ENCODE data around the gene USP49. TPM values are rescaled to one million over a fixed set of nuclear protein-coding genes. Genes with fewer than 3 reads are reported as not detected.

USP49 gene
- total and polyA plus RNA-seq, 2 of the 13 experiments (the other 11 are each of a cell fraction or from before 2014, with no cell fraction given): 2.9 to 4.3 TPM

DNA sequence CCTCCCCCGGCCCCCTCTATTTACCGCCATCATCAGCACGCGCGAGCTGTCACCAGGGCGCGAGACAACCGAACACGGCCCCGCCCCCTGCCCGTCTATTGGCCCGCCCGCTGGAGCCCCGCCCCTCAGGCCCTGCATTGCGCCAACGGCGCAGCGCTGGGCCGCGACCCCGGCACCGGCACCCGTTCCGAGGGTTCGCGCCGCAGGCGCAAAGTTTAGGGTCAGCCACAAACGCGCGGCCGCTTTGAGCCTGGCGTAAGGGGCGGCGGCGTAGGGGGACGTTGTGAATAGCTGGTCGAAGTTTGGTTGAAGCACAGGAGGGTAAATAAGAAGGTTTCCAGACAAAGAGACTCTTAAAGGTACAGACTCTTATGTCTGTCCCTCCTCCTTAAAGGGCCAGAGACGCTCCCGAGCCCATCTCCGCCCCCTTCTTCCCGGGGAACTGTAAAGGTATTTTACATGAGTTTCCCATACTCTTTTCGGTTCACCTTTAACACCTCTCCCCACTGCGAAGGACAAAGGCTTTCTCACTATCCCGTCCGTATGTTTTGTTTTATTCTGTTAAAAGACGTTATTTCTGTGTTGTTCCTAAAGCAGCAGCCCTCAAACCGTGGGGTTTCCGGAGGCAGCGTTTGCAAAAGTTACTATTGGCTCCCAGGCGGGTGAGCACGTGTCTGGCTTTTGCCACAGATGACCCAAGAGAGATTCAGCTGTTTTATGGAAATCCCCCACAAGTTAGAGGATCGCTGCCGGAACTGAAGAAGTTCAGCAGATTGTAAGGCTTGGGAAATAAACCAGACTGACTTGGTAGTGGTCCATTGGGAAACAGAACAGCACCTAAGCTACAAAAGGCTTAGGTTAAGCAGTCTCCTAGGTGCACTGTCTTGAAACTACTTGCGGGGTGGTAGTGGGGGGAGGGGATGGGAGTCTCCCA, at the start of gene USP49 (continued):
- TF ChIP-seq ZNF337 (CRISPR knock-in tag; IDR thresholded peaks at IDR 0.05; ENCODE audit: borderline replicate concordance, low read depth): 0 out of 2 replicates have a peak, but pooled peaks have one; percentile 59
- no peak for TF ChIP-seq HHEX (CRISPR knock-in tag; IDR thresholded peaks at IDR 0.05)
- no peak for TF ChIP-seq CBX1 (IDR thresholded peaks at IDR 0.05; ENCODE audit: low read depth)
- no peak for TF ChIP-seq IKZF4 (CRISPR knock-in tag; IDR thresholded peaks at IDR 0.05; ENCODE audit: borderline replicate concordance, low read depth, not compliant biosample characterization)
- TF ChIP-seq ZNF720 (CRISPR knock-in tag; IDR thresholded peaks at IDR 0.05): no peak
- TF ChIP-seq, protein P1, sequence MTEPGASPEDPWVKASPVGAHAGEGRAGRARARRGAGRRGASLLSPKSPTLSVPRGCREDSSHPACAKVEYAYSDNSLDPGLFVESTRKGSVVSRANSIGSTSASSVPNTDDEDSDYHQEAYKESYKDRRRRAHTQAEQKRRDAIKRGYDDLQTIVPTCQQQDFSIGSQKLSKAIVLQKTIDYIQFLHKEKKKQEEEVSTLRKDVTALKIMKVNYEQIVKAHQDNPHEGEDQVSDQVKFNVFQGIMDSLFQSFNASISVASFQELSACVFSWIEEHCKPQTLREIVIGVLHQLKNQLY (CRISPR knock-in tag; IDR thresholded peaks at IDR 0.05): no peak
- TF ChIP-seq, protein P2, sequence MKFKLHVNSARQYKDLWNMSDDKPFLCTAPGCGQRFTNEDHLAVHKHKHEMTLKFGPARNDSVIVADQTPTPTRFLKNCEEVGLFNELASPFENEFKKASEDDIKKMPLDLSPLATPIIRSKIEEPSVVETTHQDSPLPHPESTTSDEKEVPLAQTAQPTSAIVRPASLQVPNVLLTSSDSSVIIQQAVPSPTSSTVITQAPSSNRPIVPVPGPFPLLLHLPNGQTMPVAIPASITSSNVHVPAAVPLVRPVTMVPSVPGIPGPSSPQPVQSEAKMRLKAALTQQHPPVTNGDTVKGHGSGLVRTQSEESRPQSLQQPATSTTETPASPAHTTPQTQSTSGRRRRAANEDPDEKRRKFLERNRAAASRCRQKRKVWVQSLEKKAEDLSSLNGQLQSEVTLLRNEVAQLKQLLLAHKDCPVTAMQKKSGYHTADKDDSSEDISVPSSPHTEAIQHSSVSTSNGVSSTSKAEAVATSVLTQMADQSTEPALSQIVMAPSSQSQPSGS (CRISPR knock-in tag; IDR thresholded peaks at IDR 0.05): no peak
- TF ChIP-seq SRSF1 (optimal IDR thresholded peaks at IDR 0.05; ENCODE audit: low read depth, low read length): no peak
- peak; percentile 44; the same call in 1 of the 2 replicates for TF ChIP-seq GATAD1 (CRISPR knock-in tag; IDR thresholded peaks at IDR 0.05)
- TF ChIP-seq ZNF660 (CRISPR knock-in tag; IDR thresholded peaks at IDR 0.05; ENCODE audit: borderline replicate concordance, low read depth): no peak
- TF ChIP-seq KAT2B (IDR thresholded peaks at IDR 0.05; ENCODE audit: borderline replicate concordance, low read depth, low read length): no peak
- TF ChIP-seq PHF5A (CRISPR knock-in tag; IDR thresholded peaks at IDR 0.05; ENCODE audit: low read depth, unreplicated experiment): no peak
- TF ChIP-seq, protein P3, sequence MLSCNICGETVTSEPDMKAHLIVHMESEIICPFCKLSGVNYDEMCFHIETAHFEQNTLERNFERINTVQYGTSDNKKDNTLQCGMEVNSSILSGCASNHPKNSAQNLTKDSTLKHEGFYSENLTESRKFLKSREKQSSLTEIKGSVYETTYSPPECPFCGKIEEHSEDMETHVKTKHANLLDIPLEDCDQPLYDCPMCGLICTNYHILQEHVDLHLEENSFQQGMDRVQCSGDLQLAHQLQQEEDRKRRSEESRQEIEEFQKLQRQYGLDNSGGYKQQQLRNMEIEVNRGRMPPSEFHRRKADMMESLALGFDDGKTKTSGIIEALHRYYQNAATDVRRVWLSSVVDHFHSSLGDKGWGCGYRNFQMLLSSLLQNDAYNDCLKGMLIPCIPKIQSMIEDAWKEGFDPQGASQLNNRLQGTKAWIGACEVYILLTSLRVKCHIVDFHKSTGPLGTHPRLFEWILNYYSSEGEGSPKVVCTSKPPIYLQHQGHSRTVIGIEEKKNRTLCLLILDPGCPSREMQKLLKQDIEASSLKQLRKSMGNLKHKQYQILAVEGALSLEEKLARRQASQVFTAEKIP (CRISPR knock-in tag; IDR thresholded peaks at IDR 0.05; ENCODE audit: borderline replicate concordance): no peak
- no peak for TF ChIP-seq ZNF777 (CRISPR knock-in tag; IDR thresholded peaks at IDR 0.05)
- TF ChIP-seq NR3C1 (CRISPR knock-in tag; IDR thresholded peaks at IDR 0.05): no peak
- TF ChIP-seq, protein P4, sequence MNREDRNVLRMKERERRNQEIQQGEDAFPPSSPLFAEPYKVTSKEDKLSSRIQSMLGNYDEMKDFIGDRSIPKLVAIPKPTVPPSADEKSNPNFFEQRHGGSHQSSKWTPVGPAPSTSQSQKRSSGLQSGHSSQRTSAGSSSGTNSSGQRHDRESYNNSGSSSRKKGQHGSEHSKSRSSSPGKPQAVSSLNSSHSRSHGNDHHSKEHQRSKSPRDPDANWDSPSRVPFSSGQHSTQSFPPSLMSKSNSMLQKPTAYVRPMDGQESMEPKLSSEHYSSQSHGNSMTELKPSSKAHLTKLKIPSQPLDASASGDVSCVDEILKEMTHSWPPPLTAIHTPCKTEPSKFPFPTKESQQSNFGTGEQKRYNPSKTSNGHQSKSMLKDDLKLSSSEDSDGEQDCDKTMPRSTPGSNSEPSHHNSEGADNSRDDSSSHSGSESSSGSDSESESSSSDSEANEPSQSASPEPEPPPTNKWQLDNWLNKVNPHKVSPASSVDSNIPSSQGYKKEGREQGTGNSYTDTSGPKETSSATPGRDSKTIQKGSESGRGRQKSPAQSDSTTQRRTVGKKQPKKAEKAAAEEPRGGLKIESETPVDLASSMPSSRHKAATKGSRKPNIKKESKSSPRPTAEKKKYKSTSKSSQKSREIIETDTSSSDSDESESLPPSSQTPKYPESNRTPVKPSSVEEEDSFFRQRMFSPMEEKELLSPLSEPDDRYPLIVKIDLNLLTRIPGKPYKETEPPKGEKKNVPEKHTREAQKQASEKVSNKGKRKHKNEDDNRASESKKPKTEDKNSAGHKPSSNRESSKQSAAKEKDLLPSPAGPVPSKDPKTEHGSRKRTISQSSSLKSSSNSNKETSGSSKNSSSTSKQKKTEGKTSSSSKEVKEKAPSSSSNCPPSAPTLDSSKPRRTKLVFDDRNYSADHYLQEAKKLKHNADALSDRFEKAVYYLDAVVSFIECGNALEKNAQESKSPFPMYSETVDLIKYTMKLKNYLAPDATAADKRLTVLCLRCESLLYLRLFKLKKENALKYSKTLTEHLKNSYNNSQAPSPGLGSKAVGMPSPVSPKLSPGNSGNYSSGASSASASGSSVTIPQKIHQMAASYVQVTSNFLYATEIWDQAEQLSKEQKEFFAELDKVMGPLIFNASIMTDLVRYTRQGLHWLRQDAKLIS (CRISPR knock-in tag; IDR thresholded peaks at IDR 0.05): no peak
- TF ChIP-seq ARHGAP35 (CRISPR knock-in tag; IDR thresholded peaks at IDR 0.05; ENCODE audit: borderline replicate concordance): no peak
- TF ChIP-seq, protein P5, sequence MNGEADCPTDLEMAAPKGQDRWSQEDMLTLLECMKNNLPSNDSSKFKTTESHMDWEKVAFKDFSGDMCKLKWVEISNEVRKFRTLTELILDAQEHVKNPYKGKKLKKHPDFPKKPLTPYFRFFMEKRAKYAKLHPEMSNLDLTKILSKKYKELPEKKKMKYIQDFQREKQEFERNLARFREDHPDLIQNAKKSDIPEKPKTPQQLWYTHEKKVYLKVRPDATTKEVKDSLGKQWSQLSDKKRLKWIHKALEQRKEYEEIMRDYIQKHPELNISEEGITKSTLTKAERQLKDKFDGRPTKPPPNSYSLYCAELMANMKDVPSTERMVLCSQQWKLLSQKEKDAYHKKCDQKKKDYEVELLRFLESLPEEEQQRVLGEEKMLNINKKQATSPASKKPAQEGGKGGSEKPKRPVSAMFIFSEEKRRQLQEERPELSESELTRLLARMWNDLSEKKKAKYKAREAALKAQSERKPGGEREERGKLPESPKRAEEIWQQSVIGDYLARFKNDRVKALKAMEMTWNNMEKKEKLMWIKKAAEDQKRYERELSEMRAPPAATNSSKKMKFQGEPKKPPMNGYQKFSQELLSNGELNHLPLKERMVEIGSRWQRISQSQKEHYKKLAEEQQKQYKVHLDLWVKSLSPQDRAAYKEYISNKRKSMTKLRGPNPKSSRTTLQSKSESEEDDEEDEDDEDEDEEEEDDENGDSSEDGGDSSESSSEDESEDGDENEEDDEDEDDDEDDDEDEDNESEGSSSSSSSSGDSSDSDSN (CRISPR knock-in tag; IDR thresholded peaks at IDR 0.05): no peak; the same call in 1 of the 2 replicates
- 0 out of 2 replicates have a peak, but pooled peaks have one; percentile 19 for TF ChIP-seq NR2F2 (IDR thresholded peaks at IDR 0.05; ENCODE audit: borderline replicate concordance, low read depth)
